HepG2 (cell line): ENCODE measurements around the gene LDLRAD4. TPM values are rescaled to one million over a fixed set of nuclear protein-coding genes. Genes with fewer than 3 reads are reported as not detected.

ENCODE experiments used
- ARNT2 ChIP-seq: sonication (generic); formaldehyde crosslinking; IDR thresholded peaks from 2 replicates; pipeline ENCODE4 v1.8.0; 2022; ENCODE audit warnings: mild to moderate bottlenecking, low read depth, missing genetic modification reagents, moderate library complexity
- GMEB1 ChIP-seq: sonication (generic); formaldehyde crosslinking; IDR thresholded peaks from 2 replicates; pipeline ENCODE4 v1.5.1; 2020; ENCODE audit warnings: missing genetic modification reagents, mild to moderate bottlenecking, borderline replicate concordance
- IRF9 ChIP-seq: sonication (generic); formaldehyde crosslinking; IDR thresholded peaks from 2 replicates; pipeline ENCODE4 v1.8.0; 2022; ENCODE audit warnings: missing genetic modification reagents, mild to moderate bottlenecking, borderline replicate concordance
- JUNB ChIP-seq: sonication (generic); formaldehyde crosslinking; IDR thresholded peaks from 2 replicates; pipeline ENCODE4 v1.8.0; 2022; ENCODE audit warnings: missing genetic modification reagents, mild to moderate bottlenecking, borderline replicate concordance
- KMT2A ChIP-seq: sonication (generic); formaldehyde crosslinking; IDR thresholded peaks from 2 replicates; pipeline ENCODE4 v1.4.0; 2020; ENCODE audit warnings: missing genetic modification reagents
- MTERF4 ChIP-seq: sonication (generic); formaldehyde crosslinking; IDR thresholded peaks from 2 replicates; pipeline ENCODE4 v1.8.0; 2023; ENCODE audit warnings: mild to moderate bottlenecking, missing genetic modification reagents
- NKX3-1 ChIP-seq: sonication (generic); formaldehyde crosslinking; IDR thresholded peaks from 2 replicates; pipeline ENCODE4 v1.5.0; 2020; ENCODE audit warnings: missing genetic modification reagents
- SKI ChIP-seq: fragments of 450-650 bp; IDR thresholded peaks from one replicate; pipeline ENCODE4 v1.6.1; 2018; ENCODE audit warnings: mild to moderate bottlenecking; ENCODE audit not compliant: partially characterized antibody
- SNAPC4 ChIP-seq: sonication (generic); formaldehyde crosslinking; IDR thresholded peaks from 2 replicates; pipeline ENCODE4 v1.4.0; 2020; ENCODE audit warnings: mild to moderate bottlenecking, missing genetic modification reagents
- TBX3 ChIP-seq: fragments of 450-650 bp; IDR thresholded peaks from 2 replicates; pipeline ENCODE4 v1.6.1; 2017; ENCODE audit warnings: antibody characterized with exemption, mild to moderate bottlenecking, inconsistent platforms, borderline replicate concordance
- ZBED4 ChIP-seq: sonication (generic); formaldehyde crosslinking; IDR thresholded peaks from 2 replicates; pipeline ENCODE4 v1.4.0; 2020; ENCODE audit warnings: missing genetic modification reagents, borderline replicate concordance
- ZNF205 ChIP-seq: IDR thresholded peaks from 2 replicates; pipeline ENCODE4 v1.6.1; 2018; ENCODE audit warnings: missing biosample characterization, missing genetic modification reagents
- ZNF256 ChIP-seq: sonication (generic); formaldehyde crosslinking; conservative IDR thresholded peaks from 2 replicates; pipeline ENCODE4 v1.4.0; 2020; ENCODE audit warnings: missing genetic modification reagents
- ZNF317 ChIP-seq: sonication (generic); formaldehyde crosslinking; IDR thresholded peaks from 2 replicates; pipeline ENCODE4 v1.5.0; 2020; ENCODE audit warnings: mild to moderate bottlenecking, missing genetic modification reagents
- ZNF891 ChIP-seq: sonication (generic); formaldehyde crosslinking; IDR thresholded peaks from 2 replicates; pipeline ENCODE4 v1.5.0; 2020; ENCODE audit warnings: mild to moderate bottlenecking, missing genetic modification reagents
- polyA plus RNA-seq, 8 experiments: library from polyadenylated mRNA; depleted of rRNA in 3 of 8; stranded (reverse) in 7 of 8; unstranded in 1 of 8; fragments of >200 nt; fragmentation: Illumina TruSeq in 4 of 8; extraction: Trizol in 4 of 8; gene quantifications; 2 replicates each; pipeline versions ENCODE4 v1.2.1 to v1.2.3, GENCODE V29; 2011 to 2016; ENCODE audit warnings: low read depth in 4 of 8, missing spikeins in 1 of 8, mixed read lengths in 1 of 8; ENCODE audit not compliant: insufficient read depth in 1 of 8
- total RNA-seq, 5 experiments: library from RNA; depleted of rRNA; stranded (reverse); fragments of >200 nt; fragmentation: Illumina TruSeq; extraction: Trizol; gene quantifications; 2 replicates each; pipeline ENCODE4 v1.2.3, GENCODE V29; 2016; ENCODE audit warnings: low read depth in 1 of 5

Gene LDLRAD4
- total and polyA plus RNA-seq, 2 of the 13 experiments (the other 11 are each of a cell fraction or from before 2014, with no cell fraction given): 13.6 to 20.9 TPM

- TF ChIP-seq SNAPC4 (CRISPR knock-in tag) (no peak), TBX3 (peak; percentile 81; the same call in 1 of the 2 replicates), ZBED4 (CRISPR knock-in tag) (peak; percentile 89; the same call in 1 of the 2 replicates), JUNB (no peak), IRF9 (CRISPR knock-in tag) (peak; percentile 74), KMT2A (peak; percentile 61; the same call in 1 of the 2 replicates), ARNT2 (CRISPR knock-in tag) (no peak), NKX3-1 (no peak), MTERF4 (CRISPR knock-in tag) (no peak), ZNF256 (CRISPR knock-in tag) (0 out of 2 replicates have a peak, but pooled peaks have one; percentile 19), ZNF317 (CRISPR knock-in tag) (peak; percentile 71), ZNF205 (CRISPR knock-in tag) (peak; percentile 90), ZNF891 (CRISPR knock-in tag) (no peak), SKI (peak; percentile 99), GMEB1 (CRISPR knock-in tag) (no peak)
Measured at GRCh38 chr18:13541621-13542519, 323.3 kb downstream of the LDLRAD4 start (continued).
